ENCODE data around the gene ZNF804A. TPM values are rescaled to one million over a fixed set of nuclear protein-coding genes. Genes with fewer than 3 reads are reported as not detected.
"Not testable (repeated sequence)": the region's sequence is repeated elsewhere in the genome, so short reads cannot be mapped to it uniquely, and the experiment has no call there.

ZNF804A gene
- total and polyA plus RNA-seq, 9 donors: 0.07 to 0.28 (median 0.18) TPM; not detected in 3

DNA sequence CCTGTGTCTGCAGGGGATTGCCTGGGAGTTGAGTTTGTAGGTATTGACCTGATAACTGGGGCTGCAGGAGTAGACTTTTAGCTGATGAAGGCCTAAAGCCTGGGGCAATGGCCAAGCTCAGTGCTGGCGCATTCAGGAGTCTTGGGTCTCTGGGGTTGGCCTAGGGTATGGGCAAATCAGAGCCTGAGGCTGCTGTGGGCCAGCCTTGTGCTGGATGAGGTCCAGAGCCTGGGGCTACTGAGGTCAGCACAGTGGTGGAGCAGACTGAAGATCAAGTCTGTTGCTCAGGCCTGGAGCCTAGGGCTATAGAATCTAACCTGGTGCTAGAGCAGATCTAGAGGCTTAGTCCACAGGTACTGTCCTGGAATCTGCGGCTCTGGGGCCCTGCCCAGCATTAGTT is 262.4 kb downstream of the ZNF804A start:
- H3K27me3 ChIP-seq: no peaks in the 10 kb centered on the region
- no peaks in the 10 kb centered on the region for H3K9me3 ChIP-seq
- no peaks in the 10 kb centered on the region for H3K4me1 ChIP-seq (ENCODE audit: insufficient read depth)
- H3K36me3 ChIP-seq: no peaks in the 10 kb centered on the region
- H3K4me3 ChIP-seq: no peak overlapping the region
- TF ChIP-seq POLR2A (IDR thresholded peaks at IDR 0.05): no peak
- TF ChIP-seq, protein P1, sequence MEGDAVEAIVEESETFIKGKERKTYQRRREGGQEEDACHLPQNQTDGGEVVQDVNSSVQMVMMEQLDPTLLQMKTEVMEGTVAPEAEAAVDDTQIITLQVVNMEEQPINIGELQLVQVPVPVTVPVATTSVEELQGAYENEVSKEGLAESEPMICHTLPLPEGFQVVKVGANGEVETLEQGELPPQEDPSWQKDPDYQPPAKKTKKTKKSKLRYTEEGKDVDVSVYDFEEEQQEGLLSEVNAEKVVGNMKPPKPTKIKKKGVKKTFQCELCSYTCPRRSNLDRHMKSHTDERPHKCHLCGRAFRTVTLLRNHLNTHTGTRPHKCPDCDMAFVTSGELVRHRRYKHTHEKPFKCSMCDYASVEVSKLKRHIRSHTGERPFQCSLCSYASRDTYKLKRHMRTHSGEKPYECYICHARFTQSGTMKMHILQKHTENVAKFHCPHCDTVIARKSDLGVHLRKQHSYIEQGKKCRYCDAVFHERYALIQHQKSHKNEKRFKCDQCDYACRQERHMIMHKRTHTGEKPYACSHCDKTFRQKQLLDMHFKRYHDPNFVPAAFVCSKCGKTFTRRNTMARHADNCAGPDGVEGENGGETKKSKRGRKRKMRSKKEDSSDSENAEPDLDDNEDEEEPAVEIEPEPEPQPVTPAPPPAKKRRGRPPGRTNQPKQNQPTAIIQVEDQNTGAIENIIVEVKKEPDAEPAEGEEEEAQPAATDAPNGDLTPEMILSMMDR (IDR thresholded peaks at IDR 0.05): no peak
- no peak for TF ChIP-seq EP300 (IDR thresholded peaks at IDR 0.05)
- DNase-seq: no peak
- no peak overlapping the region for H3K27ac ChIP-seq
- intact Hi-C loops (cut with DNase I): no loop called here
- WGBS, 3 donors: 97 to 100% (median 97%) methylated on average over 2 of the region's 2 CpGs

DNA sequence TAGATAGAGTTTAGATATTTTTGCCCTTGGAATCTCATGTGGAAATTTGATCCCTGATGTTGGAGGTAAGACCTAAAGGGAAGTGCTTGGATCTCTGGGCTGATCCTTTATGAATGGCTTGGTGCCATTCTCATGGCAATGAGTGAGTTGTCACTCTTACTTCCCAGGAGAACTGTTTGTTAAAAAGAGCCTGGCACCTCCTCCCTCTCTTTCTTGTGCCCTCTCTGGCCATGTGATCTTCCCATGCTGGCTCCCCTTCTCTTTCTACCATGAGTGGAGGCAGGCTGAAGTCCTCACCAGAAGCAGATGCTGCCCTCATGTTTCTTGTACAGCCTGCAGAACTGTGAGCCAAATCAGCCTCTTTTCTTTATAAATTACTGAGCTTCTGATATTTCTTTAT is 276.9 kb downstream of the ZNF804A start:
- Histone ChIP-seq H3K4me1 (ENCODE audit: insufficient read depth) (peaks cover 6% of the 10 kb centered on the region), H3K9me3 (no peaks in the 10 kb centered on the region), H3K27me3 (no peaks in the 10 kb centered on the region), H3K4me3 (no peak overlapping the region), H3K27ac (peak overlapping the region in 1 of 2 donors; percentile 50), H3K36me3 (no peaks in the 10 kb centered on the region)
- intact Hi-C loops (cut with DNase I): no loop called here
- TF ChIP-seq, protein P1 (IDR thresholded peaks at IDR 0.05): no peak
- TF ChIP-seq EP300 (IDR thresholded peaks at IDR 0.05): no peak
- TF ChIP-seq POLR2A (IDR thresholded peaks at IDR 0.05): no peak
- no peak for DNase-seq

DNA sequence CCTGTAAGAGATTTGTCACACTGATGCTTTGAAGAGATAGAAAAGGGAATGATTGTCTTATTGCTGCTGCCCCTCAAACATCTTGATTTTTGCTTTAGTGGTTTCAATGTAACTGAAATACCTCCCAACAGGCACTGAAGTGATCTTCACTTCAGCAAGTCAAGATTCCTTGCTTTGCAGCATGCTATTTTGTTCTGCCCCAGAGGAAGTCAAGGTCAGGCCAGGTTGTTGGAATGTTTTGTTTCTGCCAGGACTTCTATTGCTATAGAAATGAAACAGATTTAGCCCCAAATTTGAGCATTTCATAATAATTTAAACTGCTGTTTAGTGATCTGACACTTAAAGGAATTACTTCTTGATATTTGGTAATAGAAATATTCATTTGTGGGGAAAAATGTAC is 277.6 kb downstream of the ZNF804A start:
- Histone ChIP-seq H3K27ac (peak overlapping the region in 1 of 2 donors; percentile 50), H3K4me3 (no peak overlapping the region), H3K4me1 (ENCODE audit: insufficient read depth) (peaks cover 6% of the 10 kb centered on the region), H3K9me3 (no peaks in the 10 kb centered on the region), H3K36me3 (no peaks in the 10 kb centered on the region), H3K27me3 (no peaks in the 10 kb centered on the region)
- peak in 2 of 5 donors; percentile 35 to 51 for DNase-seq
- intact Hi-C loops (cut with DNase I): no loop called here
- TF ChIP-seq, protein P1 (IDR thresholded peaks at IDR 0.05): no peak
- TF ChIP-seq POLR2A (IDR thresholded peaks at IDR 0.05) (no peak), EP300 (IDR thresholded peaks at IDR 0.05) (no peak)

DNA sequence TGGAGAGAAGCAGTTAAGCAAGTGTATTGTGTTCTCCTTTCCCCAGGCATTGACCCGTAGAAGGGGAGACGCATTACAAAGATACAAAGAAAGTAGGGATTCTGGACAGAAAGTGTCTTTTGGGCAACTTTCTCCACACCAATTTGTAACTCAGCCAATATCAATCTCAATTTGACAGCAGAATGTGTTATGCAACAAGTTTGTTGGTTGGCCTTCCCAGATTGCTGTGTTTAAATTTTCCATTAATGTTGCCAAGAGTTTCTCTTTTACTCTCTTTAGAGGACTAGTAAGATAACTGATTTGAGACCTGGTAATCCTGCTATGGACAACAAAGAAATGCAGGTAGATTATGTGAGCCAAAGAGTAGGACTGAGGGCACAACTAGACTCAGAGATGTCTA is 279.6 kb downstream of the ZNF804A start:
- 94 to 98% (median 98%) methylated on average over 2 of the region's 2 CpGs for WGBS, 3 donors
- Histone ChIP-seq H3K36me3 (no peaks in the 10 kb centered on the region), H3K9me3 (no peaks in the 10 kb centered on the region), H3K27ac (no peak overlapping the region), H3K4me1 (ENCODE audit: insufficient read depth) (peaks cover 6% of the 10 kb centered on the region), H3K27me3 (no peaks in the 10 kb centered on the region), H3K4me3 (no peak overlapping the region)
- TF ChIP-seq EP300 (IDR thresholded peaks at IDR 0.05) (no peak), POLR2A (IDR thresholded peaks at IDR 0.05) (no peak)
- TF ChIP-seq, protein P1 (IDR thresholded peaks at IDR 0.05): no peak
- intact Hi-C loops (cut with DNase I): no loop called here
- DNase-seq: no peak

DNA sequence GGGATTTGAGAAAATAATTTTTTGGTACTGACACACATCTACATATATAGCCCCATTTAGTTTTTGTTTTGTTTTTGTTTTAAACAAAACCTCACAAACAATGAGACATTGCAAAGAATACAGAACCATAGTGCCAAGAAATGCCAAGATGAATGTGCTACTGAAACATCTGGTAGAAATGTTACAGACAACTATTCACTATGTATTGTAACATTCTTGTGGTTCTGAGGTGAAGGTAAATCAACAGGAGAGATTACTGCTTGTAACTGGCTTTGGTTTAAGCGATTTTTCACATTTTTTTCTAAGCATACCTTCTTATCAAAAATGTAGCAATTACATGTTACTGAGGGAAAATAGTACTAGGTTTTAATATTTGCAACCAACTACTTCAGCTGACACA is 281.3 kb downstream of the ZNF804A start:
- intact Hi-C loops (cut with DNase I): no loop called here
- no peaks in the 10 kb centered on the region for H3K36me3 ChIP-seq
- no peaks in the 10 kb centered on the region for H3K9me3 ChIP-seq
- H3K4me3 ChIP-seq: no peak overlapping the region
- 35 to 50% (median 44%) methylated on average over 1 of the region's 1 CpG for WGBS, 3 donors
- no peaks in the 10 kb centered on the region for H3K27me3 ChIP-seq
- H3K27ac ChIP-seq: no peak overlapping the region
- no peak for DNase-seq
- peaks cover 6% of the 10 kb centered on the region for H3K4me1 ChIP-seq (ENCODE audit: insufficient read depth)
- TF ChIP-seq EP300 (IDR thresholded peaks at IDR 0.05) (no peak), POLR2A (IDR thresholded peaks at IDR 0.05) (no peak)
- TF ChIP-seq, protein P1 (IDR thresholded peaks at IDR 0.05): no peak

DNA sequence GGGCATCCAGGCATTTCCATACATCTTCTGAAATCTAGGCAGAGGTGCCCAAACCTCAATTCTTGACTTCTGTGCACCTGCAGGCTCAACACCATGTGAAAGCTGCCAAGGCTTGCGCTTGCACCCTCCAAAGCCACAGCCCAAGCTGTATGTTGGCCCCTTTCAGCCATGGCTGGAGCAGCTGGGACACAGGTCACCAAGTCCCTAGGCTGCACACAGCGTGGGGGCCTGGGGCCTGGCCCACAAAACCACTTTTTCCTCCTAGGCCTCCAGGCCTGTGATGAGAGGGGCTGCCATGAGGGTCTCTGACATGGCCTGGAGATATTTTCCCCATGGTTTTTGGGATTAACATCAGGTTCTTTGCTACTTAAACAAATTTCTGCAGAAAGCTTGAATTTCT is 288.3 kb downstream of the ZNF804A start:
- H3K27ac ChIP-seq; intact Hi-C loops (cut with DNase I): not testable (repeated sequence)
- WGBS, 3 donors: 85 to 96% (median 94%) methylated on average over 2 of the region's 2 CpGs

More for the DNA sequence above, 288.3 kb downstream of the ZNF804A start:
- not testable (repeated sequence) for H3K4me1 ChIP-seq (ENCODE audit: insufficient read depth); H3K4me3 ChIP-seq; H3K36me3 ChIP-seq; DNase-seq; H3K9me3 ChIP-seq; H3K27me3 ChIP-seq
